Muscle layer of duodenum (tissue), 2 donors: ENCODE measurements around the gene DGKE.
A peak's percentile ranks its signal among the peaks of the same experiment; 100 is the strongest.

Experiments
- H3K27ac ChIP-seq: one replicate; pipeline ENCODE4 v1.7.0; 2013; ENCODE audit warnings: mild to moderate bottlenecking, low read length
- H3K27me3 ChIP-seq: one replicate; pipeline ENCODE4 v1.7.0; 2013; ENCODE audit warnings: low read depth, mild to moderate bottlenecking, control low read depth, low read length
- H3K36me3 ChIP-seq, 2 donors: one replicate each; pipeline ENCODE4 v1.7.0; 2013; ENCODE audit warnings: low read length in 2 of 2, control low read depth in 1 of 2, mild to moderate bottlenecking in 1 of 2; ENCODE audit not compliant: insufficient read depth in 2 of 2, control insufficient read depth in 1 of 2
- H3K4me1 ChIP-seq, 2 donors: one replicate each; pipeline ENCODE4 v1.7.0; 2013; ENCODE audit warnings: low read length in 2 of 2, mild to moderate bottlenecking in 2 of 2, control low read depth in 1 of 2, moderate library complexity in 1 of 2; ENCODE audit not compliant: insufficient read depth in 2 of 2, control insufficient read depth in 1 of 2
- H3K4me3 ChIP-seq, 2 donors: one replicate each; pipeline ENCODE4 v1.7.0; 2013; ENCODE audit warnings: low read length in 2 of 2, low read depth in 1 of 2, mild to moderate bottlenecking in 1 of 2
- H3K9me3 ChIP-seq, 2 donors: one replicate each; pipeline ENCODE4 v1.7.0; 2013; ENCODE audit warnings: low read length in 2 of 2, control low read depth in 1 of 2, mild to moderate bottlenecking in 1 of 2; ENCODE audit not compliant: control insufficient read depth in 1 of 2
- donor health status: healthy.

DGKE gene

DNA sequence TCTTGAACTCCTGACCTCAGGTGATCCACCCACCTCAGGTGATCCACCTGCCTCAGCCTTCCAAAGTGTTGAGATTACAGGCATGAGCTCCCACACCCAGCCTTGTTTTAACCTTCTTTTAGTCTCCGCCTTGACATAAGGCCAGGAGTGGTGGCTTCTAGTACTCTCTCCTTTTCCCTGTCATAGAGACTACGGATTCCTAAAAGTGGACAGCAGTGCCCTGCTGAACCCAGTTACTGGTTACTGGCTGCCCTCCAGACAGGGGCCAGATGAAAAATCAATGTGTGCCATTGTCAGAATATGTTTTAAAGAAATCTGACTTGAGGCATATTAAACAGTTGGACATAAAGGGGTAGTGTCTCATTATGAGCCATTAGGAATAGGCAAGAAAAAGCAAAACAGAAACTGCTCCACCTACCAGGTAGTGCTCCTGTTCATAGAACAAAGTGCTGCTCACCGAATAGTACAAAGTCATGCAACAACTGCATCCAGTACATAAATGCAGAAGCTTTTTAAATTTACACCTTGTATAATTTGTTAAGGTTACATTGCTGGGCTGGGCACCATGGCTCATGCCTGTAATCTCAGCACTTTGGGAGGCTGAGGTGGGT is 47.8 kb downstream of the DGKE start:
- Histone ChIP-seq H3K27me3 (no peaks in the 10 kb centered on the region), H3K4me1 (no peaks in the 10 kb centered on the region), H3K4me3 (no peak overlapping the region), H3K27ac (no peak overlapping the region), H3K36me3 (peaks cover 0 to 3% of the 10 kb centered on the region in 2 donors), H3K9me3 (no peaks in the 10 kb centered on the region)

DNA sequence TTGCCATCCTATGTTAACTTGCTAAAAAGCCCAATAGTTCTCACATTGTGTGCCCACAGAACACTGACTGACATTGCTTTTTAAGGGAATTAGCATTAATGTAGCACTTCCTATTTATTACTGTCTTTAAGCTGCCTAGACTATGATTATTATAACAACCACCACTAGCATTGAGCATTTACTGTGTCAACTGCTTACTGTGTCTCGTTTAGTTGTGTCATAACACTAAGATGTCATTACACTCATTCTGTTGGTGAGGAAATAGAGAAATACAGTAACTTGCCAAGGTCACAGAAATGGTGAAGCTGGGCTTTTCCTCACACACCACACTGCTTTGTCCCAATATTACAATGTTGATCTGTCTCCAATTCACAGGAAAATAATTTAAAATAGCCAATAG is 49.7 kb downstream of the DGKE start:
- peaks cover 10 to 16% of the 10 kb centered on the region in 2 donors for H3K36me3 ChIP-seq
- H3K9me3 ChIP-seq: peaks cover 0 to 8% of the 10 kb centered on the region in 2 donors
- no peak overlapping the region for H3K4me3 ChIP-seq
- no peaks in the 10 kb centered on the region for H3K4me1 ChIP-seq
- no peaks in the 10 kb centered on the region for H3K27me3 ChIP-seq
- no peak overlapping the region for H3K27ac ChIP-seq

DNA sequence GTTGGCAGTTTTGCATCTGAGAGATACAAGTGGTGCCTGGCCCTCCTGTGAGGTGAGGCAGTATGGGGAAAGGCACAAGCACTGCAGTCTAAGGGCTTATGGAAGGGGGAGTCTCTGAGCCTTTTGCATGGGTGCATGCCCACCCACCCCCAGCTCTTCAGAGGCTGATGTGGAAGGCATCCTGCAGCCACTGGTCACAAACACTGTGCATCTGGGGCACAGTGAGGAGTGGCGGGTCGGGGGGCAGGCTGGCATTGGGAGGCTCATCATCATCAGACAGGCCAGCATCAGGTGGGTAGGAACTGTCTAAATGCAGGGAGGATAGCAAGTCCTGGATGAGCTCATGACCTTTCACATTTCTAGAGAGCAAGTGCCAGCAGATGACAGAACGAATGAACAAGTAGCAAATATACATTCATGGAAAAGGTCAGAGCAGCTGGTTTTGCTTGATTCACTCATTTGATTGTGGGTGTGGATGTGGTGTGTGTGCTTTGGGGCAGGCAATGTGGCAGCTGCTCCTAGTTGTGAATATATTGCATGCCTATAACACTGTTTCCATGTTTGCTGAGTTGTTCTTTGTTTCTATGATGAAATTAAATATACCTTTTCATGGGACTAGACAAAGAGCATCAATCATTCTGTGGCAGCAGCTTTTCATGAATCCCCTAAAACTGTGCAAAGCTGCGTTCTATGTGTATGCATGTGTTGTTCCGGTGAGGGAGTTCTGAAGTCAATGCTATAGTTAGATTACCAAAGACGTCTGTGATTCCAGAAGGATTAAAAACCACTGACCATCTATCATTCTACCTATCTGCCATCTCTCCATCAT is 50.7 kb downstream of the DGKE start:
- H3K36me3 ChIP-seq: peaks cover 17 to 20% of the 10 kb centered on the region in 2 donors
- H3K9me3 ChIP-seq: peaks cover 0 to 8% of the 10 kb centered on the region in 2 donors
- H3K27ac ChIP-seq: no peak overlapping the region
- no peaks in the 10 kb centered on the region for H3K27me3 ChIP-seq
- no peaks in the 10 kb centered on the region for H3K4me1 ChIP-seq
- H3K4me3 ChIP-seq: no peak overlapping the region

DNA sequence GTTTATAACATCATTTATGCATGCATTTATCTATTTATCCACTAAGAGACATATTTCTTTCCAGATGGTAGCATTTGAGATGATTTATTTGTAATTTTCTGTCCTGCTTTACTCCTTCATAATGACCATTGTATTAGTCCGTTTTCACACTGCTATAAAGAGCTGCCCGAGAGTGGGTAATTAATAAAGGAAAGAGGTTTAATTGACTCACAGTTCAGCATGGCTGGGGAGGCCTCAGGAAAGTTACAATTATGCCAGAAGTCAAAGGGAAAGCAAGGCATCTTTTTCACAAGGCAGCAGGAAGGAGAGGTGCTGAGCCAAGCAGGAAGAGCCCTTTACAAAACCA is 51.3 kb downstream of the DGKE start:
- Histone ChIP-seq H3K4me1 (no peaks in the 10 kb centered on the region), H3K27ac (no peak overlapping the region), H3K4me3 (no peak overlapping the region), H3K36me3 (peaks cover 19 to 26% of the 10 kb centered on the region in 2 donors), H3K27me3 (no peaks in the 10 kb centered on the region), H3K9me3 (peaks cover 0 to 8% of the 10 kb centered on the region in 2 donors)

DNA sequence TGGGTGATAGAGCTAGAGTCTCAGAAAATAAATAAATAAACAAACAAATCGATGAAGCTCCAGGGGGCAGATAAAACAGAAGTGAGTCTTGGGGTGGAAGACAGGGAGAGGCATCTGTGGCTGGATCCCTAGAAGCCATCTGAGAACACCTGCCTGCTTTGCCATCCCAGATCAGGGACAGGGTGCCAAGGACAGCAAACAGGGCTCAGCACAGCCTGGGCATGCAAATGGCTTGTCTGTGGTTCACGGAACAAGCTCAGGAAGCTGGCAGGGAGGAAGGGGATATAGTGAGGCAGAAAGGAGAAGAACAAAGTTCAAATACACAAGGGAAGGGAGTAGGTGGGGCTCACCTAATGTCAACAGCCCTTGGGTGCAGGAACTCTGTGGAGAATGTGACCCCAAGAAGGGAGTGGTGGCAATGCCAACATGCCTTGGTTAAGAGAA is 52.4 kb downstream of the DGKE start:
- no peak overlapping the region for H3K4me3 ChIP-seq
- H3K9me3 ChIP-seq: peaks cover 0 to 8% of the 10 kb centered on the region in 2 donors
- H3K4me1 ChIP-seq: no peaks in the 10 kb centered on the region
- H3K27me3 ChIP-seq: no peaks in the 10 kb centered on the region
- H3K36me3 ChIP-seq: peaks cover 29 to 34% of the 10 kb centered on the region in 2 donors
- no peak overlapping the region for H3K27ac ChIP-seq

DNA sequence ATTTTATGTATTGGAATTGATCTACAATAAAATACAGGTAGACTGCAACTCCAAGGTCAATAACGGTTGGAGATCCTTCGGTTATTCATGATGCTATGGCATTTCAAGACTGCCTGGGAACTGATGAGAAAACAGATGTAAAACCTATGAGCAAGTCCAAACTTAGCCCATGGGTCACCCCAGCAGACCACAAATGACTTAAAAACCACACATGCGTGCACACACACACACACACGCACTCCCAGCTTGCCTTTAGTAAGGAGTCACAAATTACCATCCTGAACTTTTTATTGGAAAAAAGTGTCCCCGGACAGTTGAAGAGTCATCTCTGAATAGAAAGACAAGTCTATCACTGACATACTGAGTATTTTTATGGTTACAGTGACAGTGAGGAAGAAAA is 53.2 kb downstream of the DGKE start:
- Histone ChIP-seq H3K4me3 (no peak overlapping the region), H3K27ac (peak overlapping the region; percentile 3), H3K9me3 (peaks cover 0 to 8% of the 10 kb centered on the region in 2 donors), H3K36me3 (peaks cover 37 to 42% of the 10 kb centered on the region in 2 donors), H3K27me3 (no peaks in the 10 kb centered on the region), H3K4me1 (no peaks in the 10 kb centered on the region)

DNA sequence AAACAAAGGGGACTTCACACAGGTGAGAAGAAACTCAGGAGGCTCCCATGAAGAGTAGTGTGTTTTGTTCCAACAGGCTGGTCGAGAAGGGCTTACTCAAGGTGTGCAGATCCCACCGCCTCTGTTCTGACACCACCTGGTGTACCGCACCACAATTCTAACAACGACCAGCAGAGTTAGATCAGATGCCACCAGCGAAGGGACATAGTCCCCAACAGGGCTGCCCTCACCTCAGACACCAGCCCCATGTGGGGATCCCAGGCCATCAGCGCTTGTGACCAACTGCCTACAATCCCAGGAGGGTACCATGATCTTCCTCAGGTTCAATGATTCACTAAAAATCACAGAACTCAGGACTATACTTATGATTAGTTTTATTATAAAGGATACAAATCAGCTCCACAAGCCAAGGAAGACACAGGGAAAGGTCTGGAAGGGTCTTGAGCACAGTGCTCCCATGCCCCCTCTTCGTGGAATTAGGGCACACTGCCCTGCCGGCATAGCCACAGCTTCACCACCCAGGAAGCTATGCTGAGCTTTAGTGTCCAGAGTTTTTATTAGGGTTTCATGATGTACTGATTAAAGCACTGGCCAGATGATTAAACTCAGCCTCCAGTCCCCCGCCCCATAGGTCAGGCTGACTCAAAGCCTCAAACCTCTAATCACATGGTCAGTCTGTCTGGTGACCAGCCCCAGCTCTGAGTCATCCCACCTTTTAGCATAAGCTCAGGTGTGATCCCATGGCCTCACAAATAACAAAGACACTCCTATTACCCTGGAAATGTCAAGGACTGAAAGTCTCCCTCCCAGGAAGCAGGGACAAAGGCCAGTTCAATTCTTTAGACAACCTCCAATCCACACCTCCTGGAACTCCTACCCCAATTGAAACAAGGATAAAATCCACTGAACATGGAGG is 53.9 kb downstream of the DGKE start:
- Histone ChIP-seq H3K27me3 (no peaks in the 10 kb centered on the region), H3K4me3 (no peak overlapping the region), H3K9me3 (peaks cover 0 to 8% of the 10 kb centered on the region in 2 donors), H3K36me3 (peaks cover 42 to 48% of the 10 kb centered on the region in 2 donors), H3K4me1 (no peaks in the 10 kb centered on the region), H3K27ac (no peak overlapping the region)

DNA sequence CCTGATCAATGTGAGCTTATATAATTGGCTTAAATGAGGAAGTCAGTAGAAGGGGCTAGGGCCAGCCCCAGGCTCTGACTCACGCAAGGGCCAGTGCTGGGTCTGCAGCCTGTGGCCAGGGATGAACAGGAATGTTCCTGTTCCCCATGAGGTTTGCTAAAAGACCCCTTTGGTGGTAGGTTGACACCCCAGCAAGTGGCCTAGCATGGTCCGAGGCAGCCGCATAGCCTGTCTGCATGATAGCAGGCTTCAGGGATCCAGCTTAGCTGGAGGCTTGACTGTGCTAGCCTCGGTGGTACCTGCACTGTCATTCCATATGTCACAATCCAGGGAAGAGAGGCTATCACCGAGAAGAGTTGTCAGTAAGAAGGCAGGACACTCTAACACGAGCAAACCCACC is 56.4 kb downstream of the DGKE start:
- H3K4me3 ChIP-seq: no peak overlapping the region
- H3K27me3 ChIP-seq: no peaks in the 10 kb centered on the region
- H3K9me3 ChIP-seq: peaks cover 0 to 8% of the 10 kb centered on the region in 2 donors
- peaks cover 67 to 70% of the 10 kb centered on the region in 2 donors for H3K36me3 ChIP-seq
- no peaks in the 10 kb centered on the region for H3K4me1 ChIP-seq
- H3K27ac ChIP-seq: no peak overlapping the region

DNA sequence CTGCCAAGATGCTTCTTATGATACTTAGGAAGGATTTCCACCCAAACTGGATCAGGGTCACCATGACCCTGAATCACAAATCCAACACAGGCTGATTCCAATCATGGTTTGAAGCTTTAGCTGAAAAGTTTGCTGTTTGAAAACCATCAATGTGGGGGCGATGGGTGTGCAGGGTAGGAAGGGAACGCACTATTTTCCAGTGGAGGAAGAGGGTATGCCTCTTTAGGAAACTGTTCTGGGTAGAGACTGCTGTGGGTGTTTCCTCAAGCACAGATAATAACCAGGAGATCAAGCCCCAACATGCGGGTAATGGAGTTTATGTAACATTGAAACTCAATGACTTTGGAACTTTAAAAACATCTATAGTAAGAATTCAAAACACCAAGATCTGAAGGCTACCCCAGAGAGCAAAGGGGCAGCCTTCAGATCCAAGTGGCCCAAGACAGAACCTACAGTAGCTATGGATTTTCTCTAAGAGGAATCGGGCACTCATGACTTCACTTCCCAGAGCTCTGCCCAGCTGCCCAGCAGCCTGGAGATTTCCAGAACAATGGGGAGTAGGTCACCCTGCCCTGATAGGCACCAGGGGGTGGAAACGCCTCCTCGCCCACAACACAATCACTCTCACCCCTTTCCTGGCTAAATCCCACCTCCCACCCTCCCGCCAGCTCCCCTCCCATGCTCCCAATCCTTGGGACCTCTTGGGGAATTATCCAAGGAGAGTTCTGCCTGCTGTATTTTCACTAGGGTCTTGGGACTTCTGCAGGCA is 57.1 kb downstream of the DGKE start:
- Histone ChIP-seq H3K9me3 (peaks cover 0 to 8% of the 10 kb centered on the region in 2 donors), H3K36me3 (peaks cover 72 to 76% of the 10 kb centered on the region in 2 donors), H3K27me3 (no peaks in the 10 kb centered on the region), H3K4me1 (no peaks in the 10 kb centered on the region), H3K4me3 (no peak overlapping the region), H3K27ac (no peak overlapping the region)

DNA sequence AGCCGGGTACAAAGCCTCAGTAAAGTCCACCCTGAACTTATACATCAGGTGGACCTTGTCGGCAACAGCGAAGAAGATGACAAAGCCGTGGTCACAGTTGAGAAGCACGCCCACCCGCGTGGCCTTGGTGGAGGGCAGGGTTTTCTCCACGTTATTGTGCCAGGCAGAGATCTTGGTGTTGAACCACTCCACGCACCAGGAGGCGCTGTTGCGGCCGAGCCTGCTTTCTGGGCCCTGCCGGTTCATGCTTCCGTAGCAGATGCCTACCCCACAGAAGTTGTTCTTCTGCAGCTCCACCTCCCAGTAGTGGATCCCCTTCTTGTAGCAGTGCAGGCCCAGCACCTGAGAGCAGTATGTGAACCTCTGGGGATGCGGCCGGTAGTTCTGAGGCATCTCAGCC is 57.8 kb downstream of the DGKE start:
- Histone ChIP-seq H3K4me3 (no peak overlapping the region), H3K36me3 (peaks cover 72 to 76% of the 10 kb centered on the region in 2 donors), H3K27me3 (no peaks in the 10 kb centered on the region), H3K9me3 (peaks cover 0 to 8% of the 10 kb centered on the region in 2 donors), H3K27ac (no peak overlapping the region), H3K4me1 (no peaks in the 10 kb centered on the region)
